ENCODE measurements around the gene ESR1.

ESR1 gene

GRCh38 chr6:152002306-152002705 is 194.8 kb downstream of the ESR1 start:
- FAIRE-seq (no peak), DNase-seq (ENCODE audit: insufficient read length, low spot score) (no peak)
- TF ChIP-seq, protein P1, sequence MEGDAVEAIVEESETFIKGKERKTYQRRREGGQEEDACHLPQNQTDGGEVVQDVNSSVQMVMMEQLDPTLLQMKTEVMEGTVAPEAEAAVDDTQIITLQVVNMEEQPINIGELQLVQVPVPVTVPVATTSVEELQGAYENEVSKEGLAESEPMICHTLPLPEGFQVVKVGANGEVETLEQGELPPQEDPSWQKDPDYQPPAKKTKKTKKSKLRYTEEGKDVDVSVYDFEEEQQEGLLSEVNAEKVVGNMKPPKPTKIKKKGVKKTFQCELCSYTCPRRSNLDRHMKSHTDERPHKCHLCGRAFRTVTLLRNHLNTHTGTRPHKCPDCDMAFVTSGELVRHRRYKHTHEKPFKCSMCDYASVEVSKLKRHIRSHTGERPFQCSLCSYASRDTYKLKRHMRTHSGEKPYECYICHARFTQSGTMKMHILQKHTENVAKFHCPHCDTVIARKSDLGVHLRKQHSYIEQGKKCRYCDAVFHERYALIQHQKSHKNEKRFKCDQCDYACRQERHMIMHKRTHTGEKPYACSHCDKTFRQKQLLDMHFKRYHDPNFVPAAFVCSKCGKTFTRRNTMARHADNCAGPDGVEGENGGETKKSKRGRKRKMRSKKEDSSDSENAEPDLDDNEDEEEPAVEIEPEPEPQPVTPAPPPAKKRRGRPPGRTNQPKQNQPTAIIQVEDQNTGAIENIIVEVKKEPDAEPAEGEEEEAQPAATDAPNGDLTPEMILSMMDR (IDR thresholded peaks at IDR 0.05; ENCODE audit: insufficient read depth, missing control alignments) = no peak

- DNase-seq (ENCODE audit: insufficient read length, low spot score) = no peak
- FAIRE-seq = no peak
- TF ChIP-seq, protein P1 (IDR thresholded peaks at IDR 0.05; ENCODE audit: insufficient read depth, missing control alignments) = no peak
These were observed 196.6 kb downstream of the ESR1 start for GRCh38 chr6:152004036-152004566.

DNA sequence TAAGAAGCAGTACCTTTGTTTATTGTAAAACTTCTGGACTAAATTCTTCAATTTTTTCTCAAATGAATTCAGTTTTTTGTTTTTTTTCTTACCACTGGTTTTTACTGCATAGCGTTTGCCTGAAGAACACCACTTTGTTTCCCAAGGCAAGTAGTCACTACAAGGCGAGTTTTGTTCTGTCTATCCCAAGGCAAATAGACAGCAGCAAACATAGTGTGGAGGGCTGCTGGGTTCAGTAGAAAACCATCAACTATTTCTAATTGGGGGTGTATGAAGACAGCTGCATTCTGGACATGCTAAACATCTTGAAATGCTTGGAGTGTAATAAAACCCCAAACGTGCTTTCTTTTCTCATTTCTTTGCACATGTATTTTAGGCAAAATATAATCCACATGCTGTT is 197.4 kb downstream of the ESR1 start:
- no peak for DNase-seq (ENCODE audit: insufficient read length, low spot score)
- FAIRE-seq = no peak
- TF ChIP-seq, protein P1 (IDR thresholded peaks at IDR 0.05; ENCODE audit: insufficient read depth, missing control alignments) = no peak

GRCh38 chr6:152008779-152009178 is 201.3 kb downstream of the ESR1 start:
- no peak for DNase-seq (ENCODE audit: insufficient read length, low spot score)
- no peak for FAIRE-seq
- TF ChIP-seq, protein P1 (IDR thresholded peaks at IDR 0.05; ENCODE audit: insufficient read depth, missing control alignments) = no peak

- TF ChIP-seq, protein P1 (IDR thresholded peaks at IDR 0.05; ENCODE audit: insufficient read depth, missing control alignments) = no peak
- FAIRE-seq (no peak), DNase-seq (ENCODE audit: insufficient read length, low spot score) (no peak)
These were observed 204.7 kb downstream of the ESR1 start for GRCh38 chr6:152012227-152012626.

GRCh38 chr6:152018876-152019275 is 211.4 kb downstream of the ESR1 start:
- DNase-seq (ENCODE audit: insufficient read length, low spot score) = no peak
- FAIRE-seq = peak; percentile 11
- TF ChIP-seq, protein P1 (IDR thresholded peaks at IDR 0.05; ENCODE audit: insufficient read depth, missing control alignments) = no peak

GRCh38 chr6:152022303-152022702 is 214.8 kb downstream of the ESR1 start:
- no peak for DNase-seq (ENCODE audit: insufficient read length, low spot score)
- TF ChIP-seq, protein P1 (IDR thresholded peaks at IDR 0.05; ENCODE audit: insufficient read depth, missing control alignments) = no peak
- FAIRE-seq = no peak

Measured in D721Med (cell line).